ENCODE measurements around the gene TMEM79. TPM values are rescaled to one million over a fixed set of nuclear protein-coding genes. Genes with fewer than 3 reads are reported as not detected.
A peak's percentile ranks its signal among the peaks of the same experiment; 100 is the strongest.

Gene TMEM79
- total RNA-seq, 1 donor from 2014 or later = 7.1 TPM

DNA sequence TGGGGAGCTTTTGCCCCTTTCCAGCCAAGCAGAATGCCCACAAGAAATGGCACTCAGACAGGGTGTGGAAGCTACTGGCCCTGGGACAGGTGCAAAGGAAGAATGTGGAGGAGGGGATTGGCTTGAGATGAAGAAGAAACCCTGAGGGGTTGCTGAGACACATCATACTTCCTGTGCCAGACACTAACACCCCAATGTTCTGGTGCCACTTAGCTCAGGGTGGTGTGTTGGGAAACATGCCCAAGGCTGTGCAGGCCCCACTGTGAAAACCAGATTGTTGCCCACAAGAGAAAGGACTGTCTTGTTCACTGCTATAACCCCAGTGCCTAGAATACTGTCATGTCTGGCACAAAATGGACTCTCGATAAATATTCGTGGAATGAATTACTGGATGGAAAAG is 26.4 kb upstream of the TMEM79 start:
- peaks cover 47% of the 10 kb centered on the region for H3K36me3 ChIP-seq (ENCODE audit: control insufficient read depth, insufficient read depth, low read length)
- no peak overlapping the region for H3K4me3 ChIP-seq (ENCODE audit: low read depth, low read length)
- no peaks in the 10 kb centered on the region for H3K27me3 ChIP-seq (ENCODE audit: control insufficient read depth, insufficient read depth, low read length)
- TF ChIP-seq, protein P1, sequence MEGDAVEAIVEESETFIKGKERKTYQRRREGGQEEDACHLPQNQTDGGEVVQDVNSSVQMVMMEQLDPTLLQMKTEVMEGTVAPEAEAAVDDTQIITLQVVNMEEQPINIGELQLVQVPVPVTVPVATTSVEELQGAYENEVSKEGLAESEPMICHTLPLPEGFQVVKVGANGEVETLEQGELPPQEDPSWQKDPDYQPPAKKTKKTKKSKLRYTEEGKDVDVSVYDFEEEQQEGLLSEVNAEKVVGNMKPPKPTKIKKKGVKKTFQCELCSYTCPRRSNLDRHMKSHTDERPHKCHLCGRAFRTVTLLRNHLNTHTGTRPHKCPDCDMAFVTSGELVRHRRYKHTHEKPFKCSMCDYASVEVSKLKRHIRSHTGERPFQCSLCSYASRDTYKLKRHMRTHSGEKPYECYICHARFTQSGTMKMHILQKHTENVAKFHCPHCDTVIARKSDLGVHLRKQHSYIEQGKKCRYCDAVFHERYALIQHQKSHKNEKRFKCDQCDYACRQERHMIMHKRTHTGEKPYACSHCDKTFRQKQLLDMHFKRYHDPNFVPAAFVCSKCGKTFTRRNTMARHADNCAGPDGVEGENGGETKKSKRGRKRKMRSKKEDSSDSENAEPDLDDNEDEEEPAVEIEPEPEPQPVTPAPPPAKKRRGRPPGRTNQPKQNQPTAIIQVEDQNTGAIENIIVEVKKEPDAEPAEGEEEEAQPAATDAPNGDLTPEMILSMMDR (IDR thresholded peaks at IDR 0.05; ENCODE audit: insufficient read depth, low read length, severe bottlenecking) = no peak
- no peak for FAIRE-seq
- no peak for DNase-seq (ENCODE audit: low read depth)

GRCh38 chr1:156258859-156259258 is 25.3 kb upstream of the TMEM79 start:
- no peaks in the 10 kb centered on the region for H3K27me3 ChIP-seq (ENCODE audit: control insufficient read depth, insufficient read depth, low read length)
- TF ChIP-seq, protein P1 (IDR thresholded peaks at IDR 0.05; ENCODE audit: insufficient read depth, low read length, severe bottlenecking) = no peak
- peak; percentile 86 for DNase-seq (ENCODE audit: low read depth)
- H3K36me3 ChIP-seq (ENCODE audit: control insufficient read depth, insufficient read depth, low read length) = peaks cover 40% of the 10 kb centered on the region
- no peak for FAIRE-seq
- H3K4me3 ChIP-seq (ENCODE audit: low read depth, low read length) = no peak overlapping the region

GRCh38 chr1:156259805-156260204 is 24.3 kb upstream of the TMEM79 start:
- no peak for FAIRE-seq

DNA sequence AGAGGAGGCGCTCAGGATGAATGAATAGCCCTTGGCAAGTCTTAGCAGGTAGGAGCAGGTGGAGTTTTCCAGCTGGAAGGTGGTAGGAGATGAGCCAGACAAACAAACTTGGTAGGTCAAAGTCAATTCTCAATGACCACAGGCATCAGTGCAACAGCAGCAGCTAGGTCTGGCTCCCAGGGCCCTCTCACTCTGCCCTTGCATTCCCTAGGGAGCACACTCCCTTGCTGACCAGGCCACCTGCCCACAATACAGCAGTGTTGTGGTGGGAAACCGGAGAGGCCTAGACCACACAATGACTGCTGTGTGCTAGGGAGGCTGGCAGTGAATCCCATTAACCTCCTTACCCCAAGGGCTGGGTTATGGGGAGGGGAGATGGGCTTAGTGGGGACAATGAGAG is 23.2 kb upstream of the TMEM79 start:
- H3K4me3 ChIP-seq (ENCODE audit: low read depth, low read length) = no peak overlapping the region
- DNase-seq (ENCODE audit: low read depth) (peak; percentile 59), FAIRE-seq (no peak)
- H3K27me3 ChIP-seq (ENCODE audit: control insufficient read depth, insufficient read depth, low read length) = no peaks in the 10 kb centered on the region
- H3K36me3 ChIP-seq (ENCODE audit: control insufficient read depth, insufficient read depth, low read length) = peaks cover 47% of the 10 kb centered on the region
- TF ChIP-seq, protein P1 (IDR thresholded peaks at IDR 0.05; ENCODE audit: insufficient read depth, low read length, severe bottlenecking) = no peak

More at GRCh38 chr1:156259805-156260204, 24.3 kb upstream of the TMEM79 start:
- H3K27me3 ChIP-seq (ENCODE audit: control insufficient read depth, insufficient read depth, low read length) = no peaks in the 10 kb centered on the region
- TF ChIP-seq, protein P1 (IDR thresholded peaks at IDR 0.05; ENCODE audit: insufficient read depth, low read length, severe bottlenecking) = no peak
- DNase-seq (ENCODE audit: low read depth) = no peak
- no peak overlapping the region for H3K4me3 ChIP-seq (ENCODE audit: low read depth, low read length)
- peaks cover 41% of the 10 kb centered on the region for H3K36me3 ChIP-seq (ENCODE audit: control insufficient read depth, insufficient read depth, low read length)

- FAIRE-seq (peak; percentile 70), DNase-seq (ENCODE audit: low read depth) (peak; percentile 96)
- Histone ChIP-seq H3K36me3 (ENCODE audit: control insufficient read depth, insufficient read depth, low read length) (peaks cover 48% of the 10 kb centered on the region), H3K27me3 (ENCODE audit: control insufficient read depth, insufficient read depth, low read length) (no peaks in the 10 kb centered on the region), H3K4me3 (ENCODE audit: low read depth, low read length) (no peak overlapping the region)
- TF ChIP-seq, protein P1 (IDR thresholded peaks at IDR 0.05; ENCODE audit: insufficient read depth, low read length, severe bottlenecking) = no peak
Measured at GRCh38 chr1:156262461-156263287, 21.5 kb upstream of the TMEM79 start.
